Psoas muscle (tissue), 8 donors: ENCODE data around the gene VPS25. TPM values are rescaled to one million over a fixed set of nuclear protein-coding genes. Genes with fewer than 3 reads are reported as not detected.

Experiments
- ATAC-seq, 4 donors: fragments of 200-7000 bp; cut with Tn5 transposase; one replicate each; pipeline ENCODE4 v1.9.1; 2020; ENCODE audit warnings: moderate library complexity in 3 of 4, mild to moderate bottlenecking in 2 of 4
- DNase-seq, 2 donors: peaks; one replicate each; pipeline ENCODE4 v3.0.0-alpha.2; 2020
- H3K27ac ChIP-seq: fragments of 200-600 bp; one replicate; pipeline ENCODE4 v1.8.0; 2022
- H3K27me3 ChIP-seq, 3 donors: fragments of 200-600 bp in 1 of 3; one replicate each; pipeline versions ENCODE4 v1.6.1 to v1.8.0; 2013 to 2022; ENCODE audit warnings: low read length in 2 of 3, mild to moderate bottlenecking in 2 of 3, moderate library complexity in 1 of 3; ENCODE audit not compliant: insufficient read depth in 3 of 3
- H3K36me3 ChIP-seq, 2 donors: fragments of 200-600 bp in 1 of 2; one replicate each; pipeline versions ENCODE4 v1.6.1 to v1.8.0; 2013 to 2022; ENCODE audit warnings: low read depth in 1 of 2, mild to moderate bottlenecking in 1 of 2, moderate library complexity in 1 of 2; ENCODE audit not compliant: insufficient read depth in 1 of 2
- H3K4me1 ChIP-seq: fragments of 200-600 bp; one replicate; pipeline ENCODE4 v1.8.0; 2022
- H3K4me3 ChIP-seq: fragments of 200-600 bp; one replicate; pipeline ENCODE4 v1.8.0; 2022; ENCODE audit warnings: mild to moderate bottlenecking
- H3K9me3 ChIP-seq: fragments of 200-600 bp; one replicate; pipeline ENCODE4 v1.8.0; 2022
- CTCF ChIP-seq: fragments of 200-600 bp; IDR thresholded peaks from one replicate; pipeline ENCODE4 v1.8.0; 2022; ENCODE audit warnings: antibody characterized with exemption
- WGBS, 3 donors: extraction: QIAGEN DNeasy Blood & Tissue Kit; methylation state at CpG; one replicate each; pipeline versions ENCODE4 v1.1.6 to v1.1.7; 2013; 5-methylcytosine and 5-hydroxymethylcytosine counted together
- intact Hi-C, 2 donors: fragments of 100-400 bp; cut with DNase I; formaldehyde crosslinking; loops; one replicate each; pipeline versions ENCODE4 v1.11.0 to v1.14.2; 2022
- polyA plus RNA-seq, 3 donors: library from polyadenylated mRNA; stranded (reverse); fragments of 200-250 nt; gene quantifications; one replicate each; pipeline ENCODE4 v1.2.3, GENCODE V29; 2013
- total RNA-seq, 4 donors: library from RNA; stranded (reverse); fragmentation: NEBNext Ultra II Directional in 2 of 4; extraction: Animal tissue kit (Norgen Biotek cat#: 25700) in 2 of 4; gene quantifications; one replicate each; pipeline versions ENCODE4 v1.2.1 to v1.2.4, GENCODE V29; 2021 to 2023
- donor health status: healthy with polysubstance abuse.
- donor health status: DM: no; HTN: no; CAD: no; lungs with moderate emphysema.
- donor health status: Bipolar disorder and iron deficiency.
- donor health status: healthy.
- donor health status: DM: yes; HTN: yes; CAD: no.
- donor health status: DM: no; HTN: no; CAD: no.
- donor health status: DM: no; HTN: no; CAD: no.
- donor health status: DM: yes; HTN: yes; CAD: no.

Gene VPS25
- total and polyA plus RNA-seq, 7 donors = 38.6 to 73.3 (median 45.2) TPM

- no peak for TF ChIP-seq CTCF
- Histone ChIP-seq H3K27ac (no peak overlapping the region), H3K36me3 (peaks cover 0 to 18% of the 10 kb centered on the region in 2 donors), H3K27me3 (peaks cover 0 to 25% (median 5%) of the 10 kb centered on the region in 3 donors), H3K9me3 (no peaks in the 10 kb centered on the region), H3K4me1 (peaks cover 2% of the 10 kb centered on the region), H3K4me3 (no peak overlapping the region)
- DNase-seq = no peak
- intact Hi-C loops = no loop called here
- WGBS, 3 donors = 57 to 63% (median 57%) methylated on average over 2 of the region's 2 CpGs
- no peak for ATAC-seq
Measured at GRCh38 chr17:42791948-42792347, 18.7 kb downstream of the VPS25 start.

- Histone ChIP-seq H3K4me1 (peaks cover 8% of the 10 kb centered on the region), H3K9me3 (no peaks in the 10 kb centered on the region), H3K4me3 (no peak overlapping the region), H3K27me3 (peaks cover 0 to 19% (median 2%) of the 10 kb centered on the region in 3 donors), H3K36me3 (peaks cover 0 to 23% of the 10 kb centered on the region in 2 donors), H3K27ac (no peak overlapping the region)
- DNase-seq = no peak
- no peak for ATAC-seq
- no peak for TF ChIP-seq CTCF
- WGBS, 3 donors = 63 to 77% (median 63%) methylated on average over 5 of the region's 5 CpGs
- intact Hi-C loops = no loop called here
Measured at GRCh38 chr17:42792545-42792944, 19.3 kb downstream of the VPS25 start.

- 66 to 73% (median 67%) methylated on average over 4 of the region's 4 CpGs for WGBS, 3 donors
- Histone ChIP-seq H3K9me3 (no peaks in the 10 kb centered on the region), H3K36me3 (peaks cover 0 to 23% of the 10 kb centered on the region in 2 donors), H3K27me3 (peaks cover 0 to 3% (median 0%) of the 10 kb centered on the region in 3 donors), H3K27ac (no peak overlapping the region), H3K4me3 (no peak overlapping the region), H3K4me1 (peaks cover 11% of the 10 kb centered on the region)
- DNase-seq (no peak), ATAC-seq (no peak)
- TF ChIP-seq CTCF = no peak
- intact Hi-C loops = no loop called here
Measured at GRCh38 chr17:42795061-42795460, 21.8 kb downstream of the VPS25 start.

- Histone ChIP-seq H3K36me3 (peaks cover 0 to 23% of the 10 kb centered on the region in 2 donors), H3K9me3 (no peaks in the 10 kb centered on the region), H3K27me3 (no peaks in the 10 kb centered on the region), H3K4me1 (peaks cover 11% of the 10 kb centered on the region), H3K4me3 (no peak overlapping the region), H3K27ac (no peak overlapping the region)
- 79 to 85% (median 84%) methylated on average over 9 to 10 of the region's 10 CpGs for WGBS, 3 donors
- no peak for TF ChIP-seq CTCF
- no peak for DNase-seq
- ATAC-seq = no peak
- intact Hi-C loops = no loop called here
Measured at GRCh38 chr17:42795465-42795864, 22.2 kb downstream of the VPS25 start.

- Histone ChIP-seq H3K9me3 (no peaks in the 10 kb centered on the region), H3K36me3 (peaks cover 0 to 23% of the 10 kb centered on the region in 2 donors), H3K4me1 (peaks cover 11% of the 10 kb centered on the region), H3K27me3 (no peaks in the 10 kb centered on the region), H3K27ac (no peak overlapping the region), H3K4me3 (no peak overlapping the region)
- intact Hi-C loops = no loop called here
- no peak for TF ChIP-seq CTCF
- no peak for DNase-seq
- ATAC-seq = no peak
- WGBS, 3 donors = 86 to 93% (median 88%) methylated on average over 16 to 18 of the region's 18 CpGs
Measured at GRCh38 chr17:42796066-42796758, 23.0 kb downstream of the VPS25 start.
